Gastrocnemius medialis (tissue), 4 donors: Measurements from ENCODE around the gene MESP2. TPM values are rescaled to one million over a fixed set of nuclear protein-coding genes. Genes with fewer than 3 reads are reported as not detected.

Experiments used
- ATAC-seq, 2 donors: fragments of 150-250 bp; one replicate each; pipeline ENCODE4 v1.9.1; 2016
- DNase-seq, 2 donors: peaks; one replicate each; pipeline ENCODE4 v3.0.0-alpha.2; 2019
- H3K27ac ChIP-seq, 4 donors: fragments of 200-600 bp; sonication (generic); 1 replicate in 1 of 4; 2 replicates in 3 of 4; pipeline ENCODE4 v1.5.1; 2016 to 2018; ENCODE audit warnings: mild to moderate bottlenecking in 2 of 4, moderate library complexity in 1 of 4
- H3K27me3 ChIP-seq, 3 donors: fragments of 200-600 bp; sonication (generic) in 2 of 3; 1 replicate in 1 of 3; 2 replicates in 2 of 3; pipeline versions ENCODE4 v1.5.1 to v1.6.0; 2016 to 2019; ENCODE audit warnings: mild to moderate bottlenecking in 1 of 3, moderate library complexity in 1 of 3
- H3K36me3 ChIP-seq, 2 donors: fragments of 200-600 bp; sonication (generic) in 1 of 2; one replicate each; pipeline ENCODE4 v1.5.1; 2017 to 2018
- H3K4me1 ChIP-seq, 2 donors: fragments of 200-600 bp; sonication (generic) in 1 of 2; one replicate each; pipeline ENCODE4 v1.5.1; 2016 to 2017; ENCODE audit warnings: mild to moderate bottlenecking in 2 of 2
- H3K4me3 ChIP-seq, 4 donors: fragments of 200-600 bp; sonication (generic) in 3 of 4; 1 replicate in 1 of 4; 2 replicates in 3 of 4; pipeline ENCODE4 v1.5.1; 2016 to 2019; ENCODE audit warnings: mild to moderate bottlenecking in 2 of 4
- H3K9me3 ChIP-seq, 3 donors: fragments of 200-600 bp; sonication (generic) in 2 of 3; 1 replicate in 1 of 3; 2 replicates in 2 of 3; pipeline ENCODE4 v1.5.1; 2016 to 2019
- CTCF ChIP-seq, 5 experiments: fragments of 450-650 bp in 3 of 5; fragments of 200-600 bp in 2 of 5; sonication (generic) in 2 of 5; IDR thresholded peaks in 4 of 5; conservative IDR thresholded peaks in 1 of 5; 1 replicate in 4 of 5; 2 replicates in 1 of 5; pipeline ENCODE4 v1.5.1; 2016 to 2019; ENCODE audit warnings: antibody characterized with exemption in 5 of 5, mild to moderate bottlenecking in 3 of 5, moderate library complexity in 3 of 5
- POLR2A ChIP-seq, 2 donors: fragments of 450-650 bp; IDR thresholded peaks; one replicate each; pipeline ENCODE4 v1.6.1; 2017; ENCODE audit warnings: antibody characterized with exemption in 2 of 2, mild to moderate bottlenecking in 2 of 2, moderate library complexity in 2 of 2
- in situ Hi-C, 4 donors: fragments of 200-750 bp; cut with MboI; loops; one replicate each; pipeline versions ENCODE4 v1.15.0 to v1.8.0; 2017; ENCODE audit warnings: low sequenced_read_pairs in 4 of 4
- intact Hi-C: fragments of 100-400 bp; cut with DNase I; formaldehyde crosslinking; loops from one replicate; pipeline ENCODE4 v1.15.1; 2023; ENCODE audit warnings: low total_unique reads
- total RNA-seq, 4 donors: library from RNA; depleted of rRNA; stranded (reverse); fragments of >200 nt; gene quantifications; one replicate each; pipeline versions ENCODE4 v1.1.0 to v1.2.3, GENCODE V29; 2016

The MESP2 gene
- total RNA-seq, 4 donors from 2014 or later = not detected

GRCh38 chr15:89807689-89808088 lies 31.6 kb downstream of the MESP2 start:
- in situ Hi-C loops = no loop called here
- intact Hi-C loops = no loop called here

DNA sequence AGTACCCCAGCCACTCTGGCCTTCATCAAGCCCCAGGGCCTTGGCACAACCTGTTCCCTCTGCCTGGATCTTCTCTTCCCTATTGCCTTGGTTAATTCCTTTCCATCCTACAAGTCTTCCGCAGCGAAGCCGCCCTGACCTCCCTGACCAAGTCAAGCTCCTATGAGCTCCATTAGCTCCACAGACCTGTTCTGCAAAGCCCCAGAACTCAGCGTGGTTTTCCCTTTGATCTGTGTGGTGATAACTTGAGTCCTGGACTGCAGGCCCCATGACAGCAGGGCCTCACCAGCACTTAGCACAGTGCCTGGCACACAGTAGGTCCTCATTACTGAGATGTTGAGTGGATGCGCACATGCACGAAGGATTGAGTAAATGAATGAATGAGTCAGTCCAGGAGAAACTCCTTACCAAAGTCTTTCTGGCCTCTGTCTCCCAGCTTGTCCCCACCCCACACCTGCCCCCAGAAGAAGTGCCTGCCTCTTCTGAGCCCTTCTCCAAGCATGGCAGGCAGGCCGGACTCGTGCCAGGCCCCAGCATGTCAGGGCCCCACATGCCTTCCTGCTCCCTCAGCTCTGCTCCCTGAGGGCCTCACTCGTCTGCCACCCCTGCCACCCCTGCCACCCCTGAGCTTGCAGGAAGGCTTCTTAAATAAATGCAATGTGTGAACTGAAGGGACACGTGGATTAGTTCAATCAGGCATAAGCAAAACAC lies 32.2 kb downstream of the MESP2 start:
- ATAC-seq (no peak), DNase-seq (no peak)
- Histone ChIP-seq H3K27me3 (peaks cover 0 to 3% (median 0%) of the 10 kb centered on the region in 3 donors), H3K36me3 (no peaks in the 10 kb centered on the region), H3K4me3 (no peak overlapping the region), H3K27ac (no peak overlapping the region), H3K9me3 (no peaks in the 10 kb centered on the region), H3K4me1 (no peaks in the 10 kb centered on the region)
- TF ChIP-seq CTCF (IDR thresholded peaks at IDR 0.05 in 4 of 5, conservative IDR thresholded peaks at IDR 0.05 in 1 of 5) = no peak
- no peak for TF ChIP-seq POLR2A (IDR thresholded peaks at IDR 0.05)
- intact Hi-C loops = no loop called here
- in situ Hi-C loops = no loop called here

More at GRCh38 chr15:89807689-89808088, 31.6 kb downstream of the MESP2 start:
- Histone ChIP-seq H3K4me1 (no peaks in the 10 kb centered on the region), H3K36me3 (no peaks in the 10 kb centered on the region), H3K9me3 (no peaks in the 10 kb centered on the region), H3K4me3 (no peak overlapping the region), H3K27ac (no peak overlapping the region), H3K27me3 (no peaks in the 10 kb centered on the region)
- DNase-seq (no peak), ATAC-seq (no peak)
- TF ChIP-seq POLR2A (IDR thresholded peaks at IDR 0.05) (no peak), CTCF (IDR thresholded peaks at IDR 0.05 in 4 of 5, conservative IDR thresholded peaks at IDR 0.05 in 1 of 5) (no peak)

GRCh38 chr15:89809093-89809786 lies 33.1 kb downstream of the MESP2 start:
- ATAC-seq (no peak), DNase-seq (no peak)
- TF ChIP-seq CTCF (IDR thresholded peaks at IDR 0.05 in 4 of 5, conservative IDR thresholded peaks at IDR 0.05 in 1 of 5) = no peak
- TF ChIP-seq POLR2A (IDR thresholded peaks at IDR 0.05) = no peak
- H3K4me3 ChIP-seq = no peak overlapping the region
- no peak overlapping the region for H3K27ac ChIP-seq
- H3K36me3 ChIP-seq = no peaks in the 10 kb centered on the region
- in situ Hi-C loops = no loop called here
- H3K27me3 ChIP-seq = peaks cover 7 to 10% (median 8%) of the 10 kb centered on the region in 3 donors
- H3K9me3 ChIP-seq = no peaks in the 10 kb centered on the region
- intact Hi-C loops = no loop called here
- H3K4me1 ChIP-seq = no peaks in the 10 kb centered on the region

DNA sequence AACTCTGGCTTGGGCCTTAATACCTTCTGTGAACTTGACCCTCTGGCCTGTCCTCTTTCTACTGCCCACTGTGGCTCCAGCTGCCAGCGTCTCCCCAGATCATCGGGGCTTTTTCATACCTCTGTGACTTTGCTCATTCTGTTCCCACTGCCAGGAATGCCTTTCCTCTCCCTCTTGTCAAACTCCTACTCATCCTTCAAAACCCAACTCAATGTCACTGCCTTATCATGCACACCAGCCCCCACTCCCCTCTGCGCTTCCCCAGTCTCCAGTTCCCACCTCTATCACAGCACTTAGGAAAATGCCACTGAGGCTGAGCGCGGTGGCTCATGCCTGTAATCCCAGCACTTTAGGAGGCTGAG lies 33.6 kb downstream of the MESP2 start:
- H3K4me3 ChIP-seq = no peak overlapping the region
- peaks cover 10 to 15% (median 14%) of the 10 kb centered on the region in 3 donors for H3K27me3 ChIP-seq
- intact Hi-C loops (no loop called here), in situ Hi-C loops (no loop called here)
- TF ChIP-seq CTCF (IDR thresholded peaks at IDR 0.05 in 4 of 5, conservative IDR thresholded peaks at IDR 0.05 in 1 of 5) (no peak), POLR2A (IDR thresholded peaks at IDR 0.05) (no peak)
- H3K9me3 ChIP-seq = no peaks in the 10 kb centered on the region
- DNase-seq = no peak
- H3K4me1 ChIP-seq = no peaks in the 10 kb centered on the region
- H3K27ac ChIP-seq = no peak overlapping the region
- ATAC-seq = no peak
- H3K36me3 ChIP-seq = no peaks in the 10 kb centered on the region
